Inferior parietal cortex (tissue), 1 donor: Measurements from ENCODE around the gene LAMB1.

ENCODE experiments used
- DNase-seq: peaks from one replicate; pipeline ENCODE4 v3.0.0-alpha.2; 2016; ENCODE audit errors: extremely low spot score

Gene LAMB1

DNA sequence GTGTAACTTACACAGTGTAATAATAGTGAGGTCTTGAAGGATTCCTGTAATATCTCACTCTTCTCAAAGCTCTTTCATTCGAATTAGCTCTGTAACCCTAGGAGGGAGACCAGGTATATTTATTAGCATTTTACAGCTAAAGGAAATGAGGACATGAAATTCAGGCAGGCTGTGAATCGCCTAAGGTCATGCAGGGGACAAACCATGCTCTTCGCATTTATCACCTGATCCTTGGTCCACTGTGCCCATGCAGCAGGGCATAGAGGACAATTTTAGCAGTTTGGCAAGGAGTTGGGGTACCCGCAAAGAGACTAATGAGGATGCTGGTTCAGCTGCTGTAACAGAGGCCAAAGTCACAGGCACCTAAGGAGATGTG, 14.8 kb upstream of the LAMB1 start:
- DNase-seq = no peak

DNA sequence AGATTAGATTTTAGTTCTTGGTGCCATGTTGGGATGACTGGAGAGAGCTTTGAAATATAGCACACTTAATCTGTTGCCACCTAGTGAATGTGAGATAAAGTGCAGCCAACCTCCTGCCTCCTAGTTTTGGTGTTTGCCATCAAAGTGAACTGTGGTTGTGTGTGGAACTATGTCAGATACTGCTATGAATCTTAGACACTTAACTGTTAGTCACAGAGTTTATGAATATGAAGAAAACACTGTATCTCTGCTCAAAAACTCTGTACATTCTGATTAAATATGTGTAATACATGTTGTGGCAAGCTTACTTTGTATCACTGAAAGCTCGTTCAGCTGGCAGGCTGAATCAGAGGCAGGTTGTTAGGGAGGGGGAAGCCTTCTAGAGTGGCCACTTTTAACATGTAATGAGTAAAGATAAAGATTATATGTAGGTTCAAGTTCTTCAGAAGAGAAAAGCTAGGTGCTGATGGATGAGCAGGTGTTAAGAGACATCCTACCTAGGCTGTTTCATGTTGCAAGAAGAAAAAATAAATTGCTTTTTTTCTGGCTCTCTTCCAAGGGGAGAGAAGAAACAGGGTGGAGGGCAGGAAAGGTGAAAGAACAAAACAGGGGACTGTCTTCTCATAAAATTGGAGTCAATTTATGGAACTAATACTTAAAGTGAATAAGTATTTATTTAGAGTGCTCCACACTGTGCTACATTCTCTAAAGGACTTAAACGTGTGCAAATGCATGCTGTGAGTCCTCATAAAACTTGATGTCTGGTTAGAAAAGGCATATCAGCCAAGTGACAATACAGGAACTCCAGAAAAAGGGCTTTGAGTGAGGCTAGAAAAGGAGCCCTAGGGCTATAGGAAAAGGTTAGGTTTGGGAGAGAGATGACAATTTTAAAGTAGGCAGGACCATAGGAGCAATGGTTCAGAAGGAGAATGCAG, 14.1 kb upstream of the LAMB1 start:
- DNase-seq = no peak

DNA sequence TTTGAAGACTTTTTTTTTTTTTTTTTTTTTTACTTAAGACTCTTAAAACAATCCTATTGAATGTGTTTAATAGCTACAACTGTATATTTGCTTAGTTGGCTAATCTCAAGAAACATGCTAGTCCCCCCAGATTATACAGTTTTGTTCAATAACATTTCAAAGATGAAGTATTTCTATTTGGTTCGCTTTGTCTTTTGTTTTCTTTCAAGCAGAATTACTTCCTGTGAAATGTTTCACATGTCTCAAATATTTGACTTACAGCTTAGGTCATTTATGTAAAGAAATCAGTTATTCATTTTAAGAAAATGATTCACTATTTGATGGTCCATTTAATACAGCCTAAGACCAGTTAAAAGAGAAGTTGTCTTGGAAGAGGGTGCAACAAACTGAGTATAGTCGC, 12.8 kb upstream of the LAMB1 start:
- DNase-seq = no peak

DNA sequence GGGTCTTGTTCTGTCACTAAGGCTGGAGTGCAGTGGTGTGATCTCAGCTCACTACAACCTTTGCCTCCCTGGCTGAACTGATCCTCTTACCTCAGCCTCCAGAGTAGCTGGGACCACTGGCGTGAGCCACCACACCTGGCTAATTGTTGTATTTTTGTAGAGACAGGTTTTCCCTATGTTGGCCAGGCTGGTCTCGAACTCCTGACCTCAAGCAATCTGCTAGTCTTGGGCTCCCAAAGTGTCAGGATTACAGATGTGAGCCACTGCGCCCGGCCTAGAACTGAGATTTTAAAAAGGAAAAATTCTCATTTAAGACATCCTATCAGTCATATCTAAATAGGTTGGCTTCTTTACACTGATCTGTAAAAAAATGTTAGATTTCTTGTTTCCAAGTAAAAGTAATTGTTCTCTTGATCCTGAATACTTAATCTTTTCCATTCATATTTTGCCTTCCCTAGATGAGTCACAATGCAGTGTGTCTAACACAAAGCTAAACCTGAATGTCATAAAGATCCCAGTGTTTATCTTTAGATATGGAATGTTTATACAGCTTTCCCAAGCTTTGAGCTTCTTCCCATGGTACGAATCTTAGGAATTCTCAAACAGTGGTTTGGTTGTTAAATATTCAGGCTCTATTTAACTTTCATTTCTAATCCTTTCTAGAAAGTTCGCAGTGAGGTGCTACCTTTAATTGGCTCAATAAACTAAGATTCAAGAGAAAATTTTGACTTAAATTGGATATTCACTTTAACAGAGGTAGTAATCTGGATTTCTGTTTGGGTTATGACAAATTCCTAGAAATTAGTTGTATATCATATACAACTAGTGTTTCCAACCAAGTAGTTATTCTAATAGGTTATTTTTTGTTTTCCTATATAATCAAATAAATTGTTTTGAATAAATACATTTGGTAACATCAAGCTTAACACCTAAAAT, 12.1 kb upstream of the LAMB1 start:
- no peak for DNase-seq

GRCh38 chr7:108014215-108014614, 11.3 kb upstream of the LAMB1 start:
- DNase-seq = no peak

- no peak for DNase-seq
Measured at GRCh38 chr7:108012499-108013430, 9.8 kb upstream of the LAMB1 start.

DNA sequence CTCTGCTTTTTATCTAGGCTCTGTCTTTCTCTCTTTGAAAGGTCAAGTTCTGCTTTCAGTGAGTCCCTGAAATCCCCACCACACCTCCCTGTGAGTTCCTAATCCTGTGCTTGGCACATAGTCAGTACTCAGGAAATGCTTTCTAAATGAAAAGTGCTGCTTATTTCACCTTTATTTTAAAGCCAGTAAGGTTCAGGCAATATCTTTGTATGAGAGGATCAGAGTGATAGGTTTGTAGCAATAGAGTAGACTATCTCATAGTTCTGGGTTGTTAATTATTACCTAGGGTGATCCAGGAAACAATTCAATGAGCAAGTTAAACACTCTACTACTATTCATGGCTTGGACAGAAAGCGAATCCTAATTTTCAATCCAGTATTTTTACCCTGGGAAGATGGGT, 7.4 kb upstream of the LAMB1 start:
- DNase-seq = no peak

- DNase-seq = no peak
Measured at GRCh38 chr7:108009873-108010272, 6.9 kb upstream of the LAMB1 start.

DNA sequence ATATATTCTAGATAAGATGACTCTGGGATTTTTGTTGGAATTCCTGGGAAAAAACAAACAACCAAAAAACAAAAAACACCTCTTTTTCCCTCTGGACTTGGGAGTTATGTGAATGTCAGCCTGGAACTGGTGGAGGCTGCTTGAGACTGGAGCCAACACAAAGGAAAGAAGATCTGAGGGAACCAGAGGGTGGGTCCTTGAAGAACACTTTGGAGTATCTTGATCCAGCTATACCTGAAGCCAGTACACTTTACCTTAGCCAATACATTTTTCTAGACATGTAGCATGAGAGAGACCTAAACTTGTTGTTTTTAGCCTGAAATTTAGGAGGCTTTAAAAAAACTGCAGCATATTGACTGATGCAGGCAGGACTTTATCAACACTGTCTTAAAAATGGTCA, 5.9 kb upstream of the LAMB1 start:
- no peak for DNase-seq

- no peak for DNase-seq
Measured at GRCh38 chr7:108008240-108008639, 5.3 kb upstream of the LAMB1 start.

DNA sequence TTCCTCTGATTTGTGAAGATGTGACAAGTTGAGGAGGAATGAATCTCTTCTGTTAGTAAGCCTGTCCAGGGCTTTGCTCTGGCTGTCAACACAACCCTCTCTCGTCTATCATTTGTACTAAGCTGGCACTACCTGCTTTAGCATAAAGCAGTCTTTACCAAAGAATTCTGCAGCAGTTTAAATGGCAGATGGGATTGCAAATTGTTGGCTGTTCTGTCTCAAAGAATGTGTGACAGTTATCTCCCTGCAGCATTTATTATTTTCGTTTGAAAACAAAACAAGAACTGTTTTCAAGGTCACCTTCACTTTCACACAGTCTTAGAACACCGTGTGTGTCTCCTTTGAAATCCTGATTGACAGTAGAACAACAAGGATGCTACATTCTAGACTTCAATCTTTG, 4.8 kb upstream of the LAMB1 start:
- no peak for DNase-seq

GRCh38 chr7:108007261-108007660, 4.3 kb upstream of the LAMB1 start:
- DNase-seq = no peak

DNA sequence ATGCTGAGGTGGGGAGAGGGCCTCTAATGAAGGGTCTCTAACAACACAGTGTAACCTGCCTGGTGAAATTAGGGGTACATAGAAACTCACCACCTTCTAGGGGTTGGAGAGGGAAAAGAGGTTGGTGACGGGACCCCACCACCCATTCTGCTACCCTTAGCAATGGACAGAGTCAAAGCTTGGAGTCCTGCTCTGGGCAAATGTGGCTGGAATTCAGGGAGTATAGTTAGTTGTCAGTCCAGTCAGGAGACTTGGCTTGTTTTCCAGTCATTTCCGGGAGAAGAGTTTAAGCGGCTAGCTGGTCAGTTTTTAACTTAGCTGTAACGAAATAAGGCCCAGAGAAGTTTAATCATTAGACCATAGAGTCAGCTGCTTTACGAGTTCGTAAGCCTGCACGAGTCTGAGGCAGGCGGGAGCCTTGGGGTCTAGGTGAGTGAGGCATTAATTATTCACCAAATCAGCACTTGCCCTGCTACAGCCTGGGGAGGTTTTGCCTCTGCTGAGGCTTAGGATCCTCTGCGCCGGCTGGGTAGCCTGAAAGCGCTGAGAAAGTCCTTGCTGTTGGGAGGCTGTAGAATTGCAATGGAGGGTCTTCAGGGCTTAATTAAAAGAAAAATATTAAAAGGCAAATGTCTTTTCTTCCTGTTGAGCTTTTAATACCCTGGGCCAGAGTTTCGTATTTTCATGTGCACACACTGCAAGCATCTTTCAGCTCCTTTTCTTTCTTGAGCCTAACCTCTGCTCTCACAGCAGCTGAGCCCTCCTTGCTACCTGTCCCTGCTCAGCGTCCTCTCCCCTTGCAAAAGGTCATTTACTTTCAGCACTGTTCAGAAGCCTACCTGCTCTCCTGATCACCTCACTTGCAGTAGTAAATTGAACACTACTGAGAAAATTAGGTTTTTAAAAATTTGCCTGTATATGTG, 1.5 kb upstream of the LAMB1 start:
- no peak for DNase-seq

- DNase-seq = no peak
Measured at GRCh38 chr7:108003599-108003935, 606 bp upstream of the LAMB1 start.

DNA sequence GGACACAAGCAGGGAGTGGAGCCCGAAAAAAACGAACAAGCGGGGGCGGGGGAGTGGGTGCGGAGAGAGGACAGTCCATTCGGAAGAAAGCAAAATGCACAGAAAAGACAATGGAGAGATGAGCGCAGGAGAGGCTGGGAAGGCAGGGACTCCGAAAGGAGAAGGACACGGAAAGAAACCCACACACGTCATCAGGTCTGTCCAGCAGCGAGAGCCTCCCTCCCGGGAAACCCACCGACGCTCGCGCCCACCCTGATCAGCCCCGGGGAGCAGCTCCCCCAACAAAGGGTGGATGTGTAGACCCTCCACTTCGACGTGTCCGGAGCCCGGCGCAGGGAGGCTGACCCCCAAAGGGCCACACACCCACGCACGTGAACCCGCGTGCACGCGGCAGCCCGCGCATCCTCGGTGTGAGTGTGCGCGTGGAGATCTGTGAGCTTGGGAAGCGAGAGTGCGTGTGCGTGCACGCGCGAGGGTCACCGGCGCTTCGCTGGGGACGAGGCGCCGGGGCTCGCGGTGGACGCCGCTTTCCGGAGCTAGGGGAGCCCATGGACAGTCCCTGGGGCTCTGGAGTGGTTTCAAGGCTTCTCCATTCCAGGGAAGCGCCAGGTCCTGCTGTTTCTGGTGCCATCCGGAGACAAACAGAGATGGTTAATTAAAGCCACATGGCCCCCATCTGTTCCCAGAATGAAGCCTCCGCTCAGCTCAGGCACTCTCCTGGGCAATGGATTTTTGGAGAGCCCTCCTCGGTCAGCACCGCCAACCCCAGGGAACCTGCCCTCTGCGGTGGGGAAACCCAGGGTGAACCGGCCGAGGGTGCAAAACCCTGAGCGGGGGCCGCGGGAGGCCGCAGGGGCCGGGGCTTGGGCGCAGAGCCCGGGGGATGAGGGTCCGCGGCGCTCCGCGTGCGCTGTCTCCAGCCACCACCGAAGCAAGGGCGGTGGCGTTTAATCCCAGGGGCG, 916 bp downstream of the LAMB1 start:
- no peak for DNase-seq

GRCh38 chr7:108000875-108001763, 1.8 kb downstream of the LAMB1 start:
- DNase-seq = no peak

- DNase-seq = no peak
Measured at GRCh38 chr7:107999779-108000560, 3.0 kb downstream of the LAMB1 start.
